Measurements from ENCODE around the gene TRAM2.

DNA sequence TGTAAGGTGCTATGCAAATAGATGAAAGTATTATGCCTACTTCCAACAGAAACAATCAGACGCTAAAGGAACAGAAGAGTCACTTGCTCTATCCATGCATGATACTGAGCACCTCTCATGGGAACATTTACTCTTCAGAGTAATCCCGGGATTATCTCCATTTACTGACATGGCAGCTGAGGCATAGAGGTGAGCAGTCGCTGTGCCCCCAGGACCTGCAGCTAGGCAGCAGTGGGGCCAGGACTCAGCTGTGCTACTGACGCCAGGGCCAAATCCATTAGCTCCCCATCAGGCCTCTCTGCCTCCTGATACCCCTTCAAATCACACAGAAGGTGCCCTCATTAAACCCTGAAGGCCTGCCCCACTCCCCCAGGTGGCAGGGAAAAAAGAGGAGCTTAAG lies 51.9 kb downstream of the TRAM2 start:
- TF ChIP-seq, protein P1, sequence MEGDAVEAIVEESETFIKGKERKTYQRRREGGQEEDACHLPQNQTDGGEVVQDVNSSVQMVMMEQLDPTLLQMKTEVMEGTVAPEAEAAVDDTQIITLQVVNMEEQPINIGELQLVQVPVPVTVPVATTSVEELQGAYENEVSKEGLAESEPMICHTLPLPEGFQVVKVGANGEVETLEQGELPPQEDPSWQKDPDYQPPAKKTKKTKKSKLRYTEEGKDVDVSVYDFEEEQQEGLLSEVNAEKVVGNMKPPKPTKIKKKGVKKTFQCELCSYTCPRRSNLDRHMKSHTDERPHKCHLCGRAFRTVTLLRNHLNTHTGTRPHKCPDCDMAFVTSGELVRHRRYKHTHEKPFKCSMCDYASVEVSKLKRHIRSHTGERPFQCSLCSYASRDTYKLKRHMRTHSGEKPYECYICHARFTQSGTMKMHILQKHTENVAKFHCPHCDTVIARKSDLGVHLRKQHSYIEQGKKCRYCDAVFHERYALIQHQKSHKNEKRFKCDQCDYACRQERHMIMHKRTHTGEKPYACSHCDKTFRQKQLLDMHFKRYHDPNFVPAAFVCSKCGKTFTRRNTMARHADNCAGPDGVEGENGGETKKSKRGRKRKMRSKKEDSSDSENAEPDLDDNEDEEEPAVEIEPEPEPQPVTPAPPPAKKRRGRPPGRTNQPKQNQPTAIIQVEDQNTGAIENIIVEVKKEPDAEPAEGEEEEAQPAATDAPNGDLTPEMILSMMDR (IDR thresholded peaks at IDR 0.05): no peak
- TF ChIP-seq POLR2A (IDR thresholded peaks at IDR 0.05): no peak

All from adrenal gland (tissue), 5 donors.